Subcutaneous adipose tissue (tissue), 4 donors: ENCODE measurements around the gene PACS2. TPM values are rescaled to one million over a fixed set of nuclear protein-coding genes. Genes with fewer than 3 reads are reported as not detected.

Source experiments
- CTCF ChIP-seq: fragments of 450-650 bp; IDR thresholded peaks from one replicate; pipeline ENCODE4 v1.5.1; 2016; ENCODE audit warnings: low read depth, mild to moderate bottlenecking, control low read depth, antibody characterized with exemption, moderate library complexity
- total RNA-seq, 4 donors: library from RNA; depleted of rRNA; stranded (reverse); fragments of >200 nt; gene quantifications; one replicate each; pipeline ENCODE4 v1.1.0, GENCODE V29; 2016

The PACS2 gene
- total RNA-seq, 4 donors from 2014 or later, result 37.2 to 124 (median 57.8) TPM

GRCh38 chr14:105322791-105323556 is 8.4 kb downstream of the PACS2 start:
- TF ChIP-seq CTCF, result no peak

GRCh38 chr14:105323663-105324062 is 9.1 kb downstream of the PACS2 start:
- TF ChIP-seq CTCF, result no peak

GRCh38 chr14:105324080-105324778 is 9.7 kb downstream of the PACS2 start:
- TF ChIP-seq CTCF, result no peak

- TF ChIP-seq CTCF, result no peak
Observed at GRCh38 chr14:105324871-105325270, 10.3 kb downstream of the PACS2 start.

- TF ChIP-seq CTCF, result no peak
Observed at GRCh38 chr14:105325303-105325702, 10.8 kb downstream of the PACS2 start.

- no peak for TF ChIP-seq CTCF
Observed at GRCh38 chr14:105325716-105326567, 11.4 kb downstream of the PACS2 start.

- no peak for TF ChIP-seq CTCF
Observed at GRCh38 chr14:105326568-105326867, 12.0 kb downstream of the PACS2 start.
